ENCODE measurements around the gene GRID1. TPM values are rescaled to one million over a fixed set of nuclear protein-coding genes. Genes with fewer than 3 reads are reported as not detected.

GRID1 gene
- total RNA-seq, 4 donors from 2014 or later: 0.35 to 10.7 (median 1.3) TPM

- Histone ChIP-seq H3K27ac (no peak overlapping the region), H3K4me1 (no peaks in the 10 kb centered on the region), H3K4me3 (no peak overlapping the region), H3K27me3 (no peaks in the 10 kb centered on the region), H3K9me3 (no peaks in the 10 kb centered on the region), H3K36me3 (no peaks in the 10 kb centered on the region)
- peak in 1 of 3 donors; percentile 18 for DNase-seq
- TF ChIP-seq POLR2A (IDR thresholded peaks at IDR 0.05): no peak
- TF ChIP-seq CTCF (IDR thresholded peaks at IDR 0.05): no peak
These were observed 62.2 kb downstream of the GRID1 start for GRCh38 chr10:86304436-86304835.

- no peaks in the 10 kb centered on the region for H3K9me3 ChIP-seq
- H3K27ac ChIP-seq: no peak overlapping the region
- no peak for TF ChIP-seq CTCF (IDR thresholded peaks at IDR 0.05)
- no peak for TF ChIP-seq POLR2A (IDR thresholded peaks at IDR 0.05)
- H3K27me3 ChIP-seq: no peaks in the 10 kb centered on the region
- no peak overlapping the region for H3K4me3 ChIP-seq
- no peak for DNase-seq
- H3K36me3 ChIP-seq: no peaks in the 10 kb centered on the region
- no peaks in the 10 kb centered on the region for H3K4me1 ChIP-seq
These were observed 63.0 kb downstream of the GRID1 start for GRCh38 chr10:86303626-86304025.

- Histone ChIP-seq H3K9me3 (no peaks in the 10 kb centered on the region), H3K4me1 (no peaks in the 10 kb centered on the region), H3K27me3 (no peaks in the 10 kb centered on the region), H3K4me3 (no peak overlapping the region), H3K36me3 (no peaks in the 10 kb centered on the region), H3K27ac (no peak overlapping the region)
- no peak for DNase-seq
- TF ChIP-seq CTCF (IDR thresholded peaks at IDR 0.05) (no peak), POLR2A (IDR thresholded peaks at IDR 0.05) (no peak)
These were observed 64.6 kb downstream of the GRID1 start for GRCh38 chr10:86301971-86302370.

GRCh38 chr10:86300931-86301830 is 65.4 kb downstream of the GRID1 start:
- Histone ChIP-seq H3K4me1 (no peaks in the 10 kb centered on the region), H3K27ac (no peak overlapping the region), H3K27me3 (no peaks in the 10 kb centered on the region), H3K36me3 (no peaks in the 10 kb centered on the region), H3K9me3 (no peaks in the 10 kb centered on the region), H3K4me3 (no peak overlapping the region)
- TF ChIP-seq POLR2A (IDR thresholded peaks at IDR 0.05) (no peak), CTCF (IDR thresholded peaks at IDR 0.05) (no peak)
- peak in 1 of 3 donors; percentile 30 for DNase-seq

- DNase-seq: peak in 1 of 3 donors; percentile 6
- no peak overlapping the region for H3K4me3 ChIP-seq
- no peaks in the 10 kb centered on the region for H3K4me1 ChIP-seq
- H3K27ac ChIP-seq: no peak overlapping the region
- TF ChIP-seq POLR2A (IDR thresholded peaks at IDR 0.05): no peak
- no peak for TF ChIP-seq CTCF (IDR thresholded peaks at IDR 0.05)
- no peaks in the 10 kb centered on the region for H3K27me3 ChIP-seq
- no peaks in the 10 kb centered on the region for H3K36me3 ChIP-seq
- no peaks in the 10 kb centered on the region for H3K9me3 ChIP-seq
These were observed 66.1 kb downstream of the GRID1 start for GRCh38 chr10:86300399-86300925.

Data from Peyer's patch (tissue), 4 donors.